ENCODE results near the gene MARCHF10.
A peak's percentile ranks its signal among the peaks of the same experiment; 100 is the strongest.

The MARCHF10 gene

DNA sequence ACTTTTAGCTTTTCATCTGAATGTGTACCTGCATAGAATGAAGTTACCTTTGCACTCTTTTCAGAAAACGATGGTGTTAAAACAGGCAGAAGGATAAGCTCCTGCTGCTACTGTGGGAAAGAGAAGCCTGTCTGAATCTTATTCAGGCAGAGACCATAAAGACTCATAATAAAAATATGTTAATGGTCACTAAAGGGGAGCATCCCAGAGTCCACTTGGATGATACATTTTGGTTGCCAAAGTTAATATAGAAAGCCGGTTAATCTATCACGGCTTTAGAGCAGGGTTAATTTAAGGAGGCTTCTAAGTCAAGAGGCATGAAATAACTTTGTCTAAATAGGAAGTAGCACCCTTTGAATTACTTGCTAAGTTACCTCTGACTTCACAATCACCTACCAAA is 2.9 kb downstream of the MARCHF10 start:
- peak overlapping the region; percentile 67 for H3K27ac ChIP-seq
- TF ChIP-seq, protein P1, sequence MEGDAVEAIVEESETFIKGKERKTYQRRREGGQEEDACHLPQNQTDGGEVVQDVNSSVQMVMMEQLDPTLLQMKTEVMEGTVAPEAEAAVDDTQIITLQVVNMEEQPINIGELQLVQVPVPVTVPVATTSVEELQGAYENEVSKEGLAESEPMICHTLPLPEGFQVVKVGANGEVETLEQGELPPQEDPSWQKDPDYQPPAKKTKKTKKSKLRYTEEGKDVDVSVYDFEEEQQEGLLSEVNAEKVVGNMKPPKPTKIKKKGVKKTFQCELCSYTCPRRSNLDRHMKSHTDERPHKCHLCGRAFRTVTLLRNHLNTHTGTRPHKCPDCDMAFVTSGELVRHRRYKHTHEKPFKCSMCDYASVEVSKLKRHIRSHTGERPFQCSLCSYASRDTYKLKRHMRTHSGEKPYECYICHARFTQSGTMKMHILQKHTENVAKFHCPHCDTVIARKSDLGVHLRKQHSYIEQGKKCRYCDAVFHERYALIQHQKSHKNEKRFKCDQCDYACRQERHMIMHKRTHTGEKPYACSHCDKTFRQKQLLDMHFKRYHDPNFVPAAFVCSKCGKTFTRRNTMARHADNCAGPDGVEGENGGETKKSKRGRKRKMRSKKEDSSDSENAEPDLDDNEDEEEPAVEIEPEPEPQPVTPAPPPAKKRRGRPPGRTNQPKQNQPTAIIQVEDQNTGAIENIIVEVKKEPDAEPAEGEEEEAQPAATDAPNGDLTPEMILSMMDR (conservative IDR thresholded peaks at IDR 0.05; ENCODE audit: low read depth), result no peak
- CTCF ChIA-PET, result interaction anchor here (0.6 kb wide), 2 partner anchors 85 to 602 kb away, joined by 3 to 4 read pairs; no protein-coding TSS in a partner anchor
- no peak for DNase-seq (ENCODE audit: low spot score)
- POLR2A ChIA-PET (ENCODE audit: low non-redundant PET), result no interaction called here

GRCh38 chr17:62804822-62805221 is 3.3 kb downstream of the MARCHF10 start:
- ChIA-PET POLR2A (ENCODE audit: low non-redundant PET) (no interaction called here), CTCF (interaction anchor here (0.6 kb wide), 2 partner anchors 84 to 602 kb away, joined by 3 to 4 read pairs; no protein-coding TSS in a partner anchor)
- peak overlapping the region; percentile 67 for H3K27ac ChIP-seq
- TF ChIP-seq, protein P1 (conservative IDR thresholded peaks at IDR 0.05; ENCODE audit: low read depth), result no peak
- peak; percentile 79 for DNase-seq (ENCODE audit: low spot score)

DNA sequence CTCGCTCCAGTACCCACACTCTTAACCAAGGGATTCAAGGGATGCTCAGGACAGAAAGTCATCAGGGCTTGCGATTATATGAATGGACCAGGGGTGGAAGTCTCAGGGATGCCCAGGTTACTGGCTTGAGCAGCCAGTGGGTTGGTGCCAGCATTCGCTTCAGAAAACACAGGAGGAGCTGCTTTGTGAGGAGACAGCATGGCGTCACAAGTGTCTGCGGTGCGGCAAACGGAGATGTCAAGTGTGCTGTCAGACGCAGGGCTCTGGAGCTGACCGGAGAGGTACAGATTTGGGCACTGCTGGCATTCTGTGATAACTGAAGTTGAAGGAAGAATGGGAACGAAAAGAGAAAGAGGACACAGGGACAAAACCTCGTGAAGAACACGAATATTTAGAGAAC is 4.1 kb downstream of the MARCHF10 start:
- DNase-seq (ENCODE audit: low spot score), result no peak
- TF ChIP-seq, protein P1 (conservative IDR thresholded peaks at IDR 0.05; ENCODE audit: low read depth), result no peak
- ChIA-PET CTCF (interaction anchor here (0.6 kb wide), 1 partner anchor 162 kb away, joined by 3 read pairs; no protein-coding TSS in a partner anchor), POLR2A (ENCODE audit: low non-redundant PET) (no interaction called here)
- peak overlapping the region; percentile 67 for H3K27ac ChIP-seq

GRCh38 chr17:62802561-62803205 is 5.4 kb downstream of the MARCHF10 start:
- ChIA-PET CTCF (no interaction called here), POLR2A (ENCODE audit: low non-redundant PET) (no interaction called here)
- H3K27ac ChIP-seq, result peak overlapping the region; percentile 4
- no peak for DNase-seq (ENCODE audit: low spot score)
- TF ChIP-seq, protein P1 (conservative IDR thresholded peaks at IDR 0.05; ENCODE audit: low read depth), result no peak

GRCh38 chr17:62801553-62802114 is 6.5 kb downstream of the MARCHF10 start:
- TF ChIP-seq, protein P1 (conservative IDR thresholded peaks at IDR 0.05; ENCODE audit: low read depth), result no peak
- ChIA-PET CTCF (no interaction called here), POLR2A (ENCODE audit: low non-redundant PET) (no interaction called here)
- DNase-seq (ENCODE audit: low spot score), result no peak
- H3K27ac ChIP-seq, result no peak overlapping the region

GRCh38 chr17:62800585-62800984 is 7.5 kb downstream of the MARCHF10 start:
- POLR2A ChIA-PET (ENCODE audit: low non-redundant PET), result no interaction called here
- DNase-seq (ENCODE audit: low spot score), result peak; percentile 47
- CTCF ChIA-PET, result interaction anchor here (0.8 kb wide), 1 partner anchor 12 kb away, joined by 3 read pairs; no protein-coding TSS in a partner anchor
- no peak overlapping the region for H3K27ac ChIP-seq
- TF ChIP-seq, protein P1 (conservative IDR thresholded peaks at IDR 0.05; ENCODE audit: low read depth), result no peak
